Measurements from ENCODE around the gene SUPT6H. TPM values are rescaled to one million over a fixed set of nuclear protein-coding genes. Genes with fewer than 3 reads are reported as not detected.

The SUPT6H gene
- total and polyA plus RNA-seq, 2 of the 8 experiments (the other 6 are each of a cell fraction or from before 2014, with no cell fraction given) = 32.0 to 59.9 TPM

DNA sequence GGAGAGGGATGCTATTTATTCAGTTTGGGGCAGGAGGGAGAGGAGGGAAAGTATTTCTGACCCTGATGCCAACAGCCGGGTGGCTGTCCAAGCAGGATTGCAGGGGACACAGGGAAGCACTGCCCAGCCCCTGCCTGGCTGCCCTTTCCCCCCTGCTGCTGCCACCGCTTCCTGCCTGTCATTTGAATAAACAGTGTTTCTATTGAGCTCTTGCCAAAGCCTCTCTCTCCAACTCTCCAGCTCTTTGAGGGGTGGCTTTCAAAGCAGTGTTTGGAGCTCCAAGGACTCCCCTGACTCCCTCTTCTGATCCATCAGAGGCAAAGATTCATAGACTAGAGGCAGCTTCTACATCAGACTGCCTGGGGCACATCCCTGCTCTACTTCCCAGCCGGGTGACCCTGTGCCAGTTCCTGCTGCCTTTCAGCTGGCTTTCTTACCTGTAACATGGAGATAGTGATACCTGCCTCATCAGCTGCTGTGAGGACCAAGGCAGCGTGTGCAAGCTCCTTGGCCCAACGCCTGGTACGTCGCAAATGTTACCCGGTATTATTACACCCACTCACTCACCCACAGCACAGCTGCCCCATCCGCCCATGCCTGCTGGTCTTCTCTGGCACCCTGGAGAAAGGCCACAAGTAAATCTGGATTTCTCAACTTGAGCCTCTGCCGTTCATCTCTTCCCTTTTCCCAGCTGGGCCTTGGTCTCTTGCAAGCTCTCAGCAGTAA, 40.2 kb downstream of the SUPT6H start:
- Histone ChIP-seq H3K23ac (ENCODE audit: insufficient read length) (no peak overlapping the region), H3K9ac (replicated peaks in 1 of 4; ENCODE audit: extremely low read depth in 1 of 4, low read depth in 3 of 4, low read length in 3 of 4) (no peak overlapping the region; a peak in 1 of 7 replicates), H2AFZ (ENCODE audit: low read length) (no peak overlapping the region), H2BK20ac (ENCODE audit: low read length) (no peak overlapping the region), H4K5ac (ENCODE audit: insufficient read length, low read depth, low read length) (no peak overlapping the region), H4K91ac (replicated peaks; ENCODE audit: insufficient read length, low read length) (no peak overlapping the region), H3K14ac (ENCODE audit: insufficient read length) (no peak overlapping the region), H4K8ac (ENCODE audit: extremely low read depth, insufficient read depth, low read length) (no peak overlapping the region; the same call in 1 of the 2 replicates), H3K36me3 (ENCODE audit: control insufficient read depth in 2 of 4, insufficient read depth in 4 of 4, low read length in 3 of 4) (peaks cover 35 to 61% (median 55%) of the 10 kb centered on the region in 4 experiments), H3K4me2 (ENCODE audit: insufficient read depth in 1 of 2, low read depth in 2 of 2, low read length in 2 of 2) (peak overlapping the region in 1 of 2 experiments; percentile 32; a peak in 1 of 4 replicates), H3K4me3 (ENCODE audit: extremely low read depth in 1 of 4, insufficient read depth in 2 of 4, low read depth in 3 of 4, low read length in 4 of 4) (no peak overlapping the region), H2AK5ac (ENCODE audit: low read depth, low read length) (no peak overlapping the region), H3K4ac (replicated peaks; ENCODE audit: insufficient read length, low read depth, low read length) (no peak overlapping the region), H3K18ac (ENCODE audit: extremely low read depth, low read length) (no peak overlapping the region), H3K9me3 (ENCODE audit: insufficient read depth in 2 of 2, low read depth in 1 of 2, low read length in 1 of 2) (no peaks in the 10 kb centered on the region), H2BK120ac (replicated peaks; ENCODE audit: low read depth, low read length) (no peak overlapping the region), H3K56ac (replicated peaks; ENCODE audit: insufficient read length, low read depth, low read length) (no peak overlapping the region), H2BK12ac (ENCODE audit: low read depth, low read length) (no peak overlapping the region), H2BK5ac (ENCODE audit: low read depth, low read length) (no peak overlapping the region), H3K4me1 (replicated peaks in 1 of 4; ENCODE audit: control insufficient read depth in 3 of 4, insufficient read depth in 4 of 4, low read length in 3 of 4) (peaks cover 0 to 11% (median 4%) of the 10 kb centered on the region in 4 experiments; a peak in 4 of 7 replicates), H3K79me2 (ENCODE audit: control insufficient read depth in 1 of 2, insufficient read depth in 2 of 2, low read length in 2 of 2) (no peaks in the 10 kb centered on the region), H3K79me1 (ENCODE audit: low read depth, low read length) (no peaks in the 10 kb centered on the region), H2BK15ac (ENCODE audit: low read length) (no peak overlapping the region), H3K27ac (ENCODE audit: low read depth, low read length) (0 out of 2 replicates have a peak overlapping the region, but pooled peaks have one; percentile 19), H4K20me1 (replicated peaks in 1 of 2; ENCODE audit: control insufficient read depth in 1 of 2, insufficient read depth in 2 of 2, low read length in 2 of 2) (peaks cover 10 to 24% of the 10 kb centered on the region in 2 experiments), H3K27me3 (replicated peaks in 1 of 4; ENCODE audit: control insufficient read depth in 3 of 4, extremely low read depth in 1 of 4, insufficient read depth in 3 of 4, low read length in 3 of 4) (no peaks in the 10 kb centered on the region), H3K23me2 (ENCODE audit: low read depth, low read length) (no peaks in the 10 kb centered on the region)
- TF ChIP-seq BACH1 (IDR thresholded peaks at IDR 0.05; ENCODE audit: low read length) = no peak
- no peak for TF ChIP-seq HDAC2 (IDR thresholded peaks at IDR 0.05; ENCODE audit: borderline replicate concordance in 1 of 2, low read depth in 2 of 2, low read length in 2 of 2)
- TF ChIP-seq CHD2 (IDR thresholded peaks at IDR 0.05; ENCODE audit: low read length) = no peak
- peak; percentile 23; the same call in 1 of the 2 replicates for TF ChIP-seq POLR2AphosphoS5 (IDR thresholded peaks at IDR 0.05; ENCODE audit: low read depth, low read length)
- TF ChIP-seq POLR2A (IDR thresholded peaks at IDR 0.05; ENCODE audit: control extremely low read depth in 1 of 2, low read depth in 2 of 2, low read length in 2 of 2) = peak in 1 of 2 experiments; percentile 45; a peak in 1 of 3 replicates
- TF ChIP-seq, protein P1, sequence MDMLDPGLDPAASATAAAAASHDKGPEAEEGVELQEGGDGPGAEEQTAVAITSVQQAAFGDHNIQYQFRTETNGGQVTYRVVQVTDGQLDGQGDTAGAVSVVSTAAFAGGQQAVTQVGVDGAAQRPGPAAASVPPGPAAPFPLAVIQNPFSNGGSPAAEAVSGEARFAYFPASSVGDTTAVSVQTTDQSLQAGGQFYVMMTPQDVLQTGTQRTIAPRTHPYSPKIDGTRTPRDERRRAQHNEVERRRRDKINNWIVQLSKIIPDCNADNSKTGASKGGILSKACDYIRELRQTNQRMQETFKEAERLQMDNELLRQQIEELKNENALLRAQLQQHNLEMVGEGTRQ (IDR thresholded peaks at IDR 0.05; ENCODE audit: low read length) = no peak
- no peak for TF ChIP-seq EP300 (IDR thresholded peaks at IDR 0.05; ENCODE audit: borderline replicate concordance in 1 of 2, low read depth in 2 of 2, low read length in 2 of 2)
- WGBS, 2 experiments (ENCODE audit: extremely low coverage in 1 of 2, insufficient coverage in 1 of 2, insufficient read length in 1 of 2, insufficient replicate concordance in 2 of 2, low coverage in 1 of 2, low lambda C conversion rate in 2 of 2, missing lambda C conversion rate in 1 of 2) = 93% methylated on average over 10 of the region's 10 CpGs; no CpG with 5 or more reads in 1 of the 2 experiments
- DNase-seq (ENCODE audit: low read depth in 1 of 2, low spot score in 2 of 2) (no peak), FAIRE-seq (no peak)
- ChIA-PET POLR2A (ENCODE audit: partially characterized antibody) (interaction anchor here (0.8 to 4.8 kb wide), 15 partner anchors 9 to 117 kb away, joined by 3 to 47 read pairs (median 5); partner anchors contain the start of genes PROCA1 and RPL23A), CTCF (ENCODE audit: partially characterized antibody) (interaction anchor here (0.6 to 2.5 kb wide), 9 partner anchors 33 to 325 kb away, joined by 3 to 9 read pairs (median 3); no protein-coding TSS in a partner anchor)

All from H1 (cell line).